Brain pericyte (primary cell): ENCODE data around the gene CFAP74.
"Not testable (repeated sequence)": the region's sequence is repeated elsewhere in the genome, so short reads cannot be mapped to it uniquely, and the experiment has no call there.

Experiments used
- DNase-seq: peaks from one replicate; pipeline ENCODE4 v3.0.0-alpha.2; 2012; ENCODE audit warnings: low read depth, low spot score

Gene CFAP74

GRCh38 chr1:1985375-1986050 is 18.1 kb downstream of the CFAP74 start:
- DNase-seq, result no peak

- no peak for DNase-seq
These were observed 19.0 kb downstream of the CFAP74 start for GRCh38 chr1:1984560-1985070.

GRCh38 chr1:1982379-1983232 is 21.0 kb downstream of the CFAP74 start:
- DNase-seq, result no peak

GRCh38 chr1:1981631-1982327 is 21.8 kb downstream of the CFAP74 start:
- not testable (repeated sequence) for DNase-seq

- no peak for DNase-seq
These were observed 22.5 kb downstream of the CFAP74 start for GRCh38 chr1:1981142-1981500.

- no peak for DNase-seq
These were observed 23.0 kb downstream of the CFAP74 start for GRCh38 chr1:1980467-1981141.

- DNase-seq, result no peak
These were observed 24.0 kb downstream of the CFAP74 start for GRCh38 chr1:1979482-1980165.

- DNase-seq, result not testable (repeated sequence)
These were observed 24.7 kb downstream of the CFAP74 start for GRCh38 chr1:1978690-1979481.

- no peak for DNase-seq
These were observed 25.5 kb downstream of the CFAP74 start for GRCh38 chr1:1978108-1978507.

GRCh38 chr1:1976031-1976430 is 27.6 kb downstream of the CFAP74 start:
- no peak for DNase-seq

- DNase-seq, result no peak
These were observed 28.1 kb downstream of the CFAP74 start for GRCh38 chr1:1975535-1975934.

- no peak for DNase-seq
These were observed 28.8 kb downstream of the CFAP74 start for GRCh38 chr1:1974834-1975233.

- DNase-seq, result no peak
These were observed 29.6 kb downstream of the CFAP74 start for GRCh38 chr1:1973716-1974642.

- DNase-seq, result no peak
These were observed 30.4 kb downstream of the CFAP74 start for GRCh38 chr1:1972976-1973715.

- no peak for DNase-seq
These were observed 31.9 kb downstream of the CFAP74 start for GRCh38 chr1:1971688-1972087.

GRCh38 chr1:1971017-1971416 is 32.6 kb downstream of the CFAP74 start:
- no peak for DNase-seq

GRCh38 chr1:1969953-1970716 is 33.5 kb downstream of the CFAP74 start:
- DNase-seq, result no peak

- DNase-seq, result no peak
These were observed 34.1 kb downstream of the CFAP74 start for GRCh38 chr1:1969505-1969900.
